Ovary (tissue), 9 donors: Measurements from ENCODE around the gene STK11IP. TPM values are rescaled to one million over a fixed set of nuclear protein-coding genes. Genes with fewer than 3 reads are reported as not detected.

Source experiments
- DNase-seq, 5 donors: peaks; one replicate each; pipeline ENCODE4 v3.0.0-alpha.2; 2019 to 2020
- H3K27ac ChIP-seq, 2 donors: fragments of 200-600 bp; one replicate each; pipeline versions ENCODE4 v1.5.1 to v1.8.0; 2019 to 2022
- H3K27me3 ChIP-seq: fragments of 200-600 bp; one replicate; pipeline ENCODE4 v1.8.0; 2022
- H3K36me3 ChIP-seq: fragments of 200-600 bp; sonication (generic); one replicate; pipeline ENCODE4 v1.5.1; 2019
- H3K4me1 ChIP-seq: one replicate; pipeline ENCODE4 v1.8.1; 2013; ENCODE audit warnings: mild to moderate bottlenecking, moderate library complexity; ENCODE audit not compliant: insufficient read depth
- H3K4me3 ChIP-seq: fragments of 200-600 bp; sonication (generic); one replicate; pipeline ENCODE4 v1.5.1; 2017
- H3K9me3 ChIP-seq, 2 donors: fragments of 200-600 bp in 1 of 2; sonication (generic) in 1 of 2; one replicate each; pipeline versions ENCODE4 v1.5.1 to v1.8.1; 2013 to 2019; ENCODE audit warnings: mild to moderate bottlenecking in 1 of 2, moderate library complexity in 1 of 2
- EP300 ChIP-seq: sonication (generic); formaldehyde crosslinking; IDR thresholded peaks from one replicate; pipeline ENCODE4 v1.6.1; 2017; ENCODE audit warnings: antibody characterized with exemption
- POLR2A ChIP-seq: fragments of 450-650 bp; IDR thresholded peaks from one replicate; pipeline ENCODE4 v1.6.1; 2017; ENCODE audit warnings: antibody characterized with exemption, mild to moderate bottlenecking, moderate library complexity
- WGBS, 3 donors: extraction: QIAGEN DNeasy Blood & Tissue Kit in 1 of 3; methylation state at CpG; one replicate each; pipeline versions ENCODE4 v1.1.5 to v1.1.7; 2013 to 2017; 5-methylcytosine and 5-hydroxymethylcytosine counted together
- intact Hi-C, 4 donors: fragments of 100-400 bp; cut with DNase I; formaldehyde crosslinking; loops; one replicate each; pipeline versions ENCODE4 v1.11.0 to v1.15.1; 2022 to 2023
- polyA plus RNA-seq, 2 donors: library from polyadenylated mRNA; stranded (reverse); fragments of 200-250 nt in 1 of 2; fragments of 350-450 nt in 1 of 2; fragmentation: Illumina TruSeq in 1 of 2; extraction: RNeasy Lipid Tissue Mini Kit (QIAGEN cat#74804) in 1 of 2; gene quantifications; one replicate each; pipeline ENCODE4 v1.2.3, GENCODE V29; 2013 to 2014
- total RNA-seq, 7 donors: library from RNA; depleted of rRNA in 2 of 7; stranded (reverse); fragments of >200 nt in 2 of 7; fragmentation: NEBNext Ultra II Directional in 3 of 7; extraction: Animal tissue kit (Norgen Biotek cat#: 25700) in 3 of 7; gene quantifications; one replicate each; pipeline versions ENCODE4 v1.1.0 to v1.2.4, GENCODE V29; 2016 to 2023
- TF ChIP-seq, protein P1 (sequence below), 3 donors: fragments of 450-650 bp in 2 of 3; fragments of 200-600 bp in 1 of 3; IDR thresholded peaks; one replicate each; pipeline versions ENCODE4 v1.5.1 to v1.8.0; 2016 to 2022; ENCODE audit warnings: antibody characterized with exemption in 3 of 3, mild to moderate bottlenecking in 1 of 3
- donor health status: DM: no; HTN: no; CAD: no; lungs with moderate emphysema.
- donor health status: DM: no; HTN: no; CAD: no.
- donor health status: Bipolar disorder and iron deficiency.
- donor health status: DM: yes; HTN: yes; CAD: no.
- donor health status: DM: no; HTN: no; CAD: no.
- donor health status: DM: yes; HTN: yes; CAD: no.

The STK11IP gene
- total and polyA plus RNA-seq, 9 donors = 9.2 to 73.7 (median 43.8) TPM

DNA sequence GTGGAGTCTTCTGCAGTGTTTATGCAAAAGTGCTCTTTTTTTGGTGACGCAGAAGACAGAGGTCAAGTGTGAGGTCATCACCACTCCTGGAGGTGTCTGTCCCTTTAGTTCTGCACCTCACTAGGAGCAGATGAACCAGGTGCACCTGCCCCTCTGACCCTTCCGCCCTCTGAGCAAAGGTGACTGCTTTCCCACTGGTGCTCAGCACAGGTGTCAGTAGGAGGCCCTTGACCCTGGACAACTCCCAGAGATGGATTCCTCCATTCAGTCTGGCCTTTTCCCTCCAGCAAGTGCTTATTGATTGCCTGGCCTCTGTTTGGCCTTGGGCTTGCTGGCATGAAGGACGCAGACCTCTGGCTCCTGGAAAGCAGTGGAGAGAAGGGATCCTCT lies 21.1 kb downstream of the STK11IP start:
- H3K4me1 ChIP-seq = no peaks in the 10 kb centered on the region
- intact Hi-C loops = no loop called here
- no peak overlapping the region for H3K4me3 ChIP-seq
- peak in 2 of 5 donors; percentile 10 to 24 for DNase-seq
- H3K36me3 ChIP-seq = no peaks in the 10 kb centered on the region
- no peaks in the 10 kb centered on the region for H3K27me3 ChIP-seq
- TF ChIP-seq EP300 (no peak), POLR2A (no peak)
- TF ChIP-seq, protein P1, sequence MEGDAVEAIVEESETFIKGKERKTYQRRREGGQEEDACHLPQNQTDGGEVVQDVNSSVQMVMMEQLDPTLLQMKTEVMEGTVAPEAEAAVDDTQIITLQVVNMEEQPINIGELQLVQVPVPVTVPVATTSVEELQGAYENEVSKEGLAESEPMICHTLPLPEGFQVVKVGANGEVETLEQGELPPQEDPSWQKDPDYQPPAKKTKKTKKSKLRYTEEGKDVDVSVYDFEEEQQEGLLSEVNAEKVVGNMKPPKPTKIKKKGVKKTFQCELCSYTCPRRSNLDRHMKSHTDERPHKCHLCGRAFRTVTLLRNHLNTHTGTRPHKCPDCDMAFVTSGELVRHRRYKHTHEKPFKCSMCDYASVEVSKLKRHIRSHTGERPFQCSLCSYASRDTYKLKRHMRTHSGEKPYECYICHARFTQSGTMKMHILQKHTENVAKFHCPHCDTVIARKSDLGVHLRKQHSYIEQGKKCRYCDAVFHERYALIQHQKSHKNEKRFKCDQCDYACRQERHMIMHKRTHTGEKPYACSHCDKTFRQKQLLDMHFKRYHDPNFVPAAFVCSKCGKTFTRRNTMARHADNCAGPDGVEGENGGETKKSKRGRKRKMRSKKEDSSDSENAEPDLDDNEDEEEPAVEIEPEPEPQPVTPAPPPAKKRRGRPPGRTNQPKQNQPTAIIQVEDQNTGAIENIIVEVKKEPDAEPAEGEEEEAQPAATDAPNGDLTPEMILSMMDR (IDR thresholded peaks at IDR 0.05) = no peak
- no peak overlapping the region for H3K27ac ChIP-seq
- WGBS, 3 donors = 87 to 95% (median 92%) methylated on average over 3 of the region's 3 CpGs
- no peaks in the 10 kb centered on the region for H3K9me3 ChIP-seq

DNA sequence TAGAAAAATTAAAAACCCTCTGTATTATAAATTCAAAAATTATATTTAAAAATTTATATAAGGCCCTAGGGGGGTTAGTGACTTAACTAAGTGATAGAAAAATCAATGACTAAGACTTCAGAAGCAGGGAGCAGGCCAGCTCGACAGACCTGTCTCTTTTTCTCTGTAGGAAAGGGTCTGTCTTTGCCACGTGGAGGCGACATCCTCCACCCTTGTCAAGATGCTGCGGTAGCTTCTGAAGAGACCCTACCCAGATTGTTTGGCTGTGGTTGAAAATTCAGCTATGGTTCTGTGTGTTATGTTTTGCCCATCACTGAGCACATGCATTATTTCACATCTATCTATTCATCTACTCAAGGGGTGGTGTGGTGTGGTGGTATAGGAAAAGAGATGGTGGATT lies 21.6 kb downstream of the STK11IP start:
- H3K9me3 ChIP-seq = no peaks in the 10 kb centered on the region
- no peak overlapping the region for H3K4me3 ChIP-seq
- no peak overlapping the region for H3K27ac ChIP-seq
- H3K4me1 ChIP-seq = no peaks in the 10 kb centered on the region
- 70 to 73% (median 72%) methylated on average over 4 of the region's 4 CpGs for WGBS, 3 donors
- intact Hi-C loops = no loop called here
- H3K36me3 ChIP-seq = no peaks in the 10 kb centered on the region
- H3K27me3 ChIP-seq = no peaks in the 10 kb centered on the region
- TF ChIP-seq EP300 (no peak), POLR2A (no peak)
- TF ChIP-seq, protein P1 (IDR thresholded peaks at IDR 0.05) = no peak
- peak in 1 of 5 donors; percentile 12 for DNase-seq

DNA sequence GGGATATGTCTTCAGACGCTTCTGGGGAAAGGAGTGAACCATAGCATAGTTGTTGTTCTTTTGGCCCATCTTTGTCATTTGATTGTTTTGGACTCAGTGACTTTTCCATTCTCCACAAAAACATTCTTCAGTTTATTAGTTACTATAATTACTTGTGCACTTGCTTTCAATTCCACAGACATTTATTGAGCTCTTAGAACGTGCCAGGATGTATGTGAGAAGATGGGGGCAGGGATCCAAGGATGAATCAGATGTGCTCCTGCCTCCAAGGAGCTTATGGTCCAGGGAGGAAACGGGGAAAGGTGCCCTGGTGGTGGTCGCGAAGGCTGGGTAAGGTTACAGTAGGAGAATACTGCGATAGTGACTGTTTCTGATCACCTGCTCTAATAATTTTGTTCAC lies 22.9 kb downstream of the STK11IP start:
- no peaks in the 10 kb centered on the region for H3K4me1 ChIP-seq
- no peak overlapping the region for H3K4me3 ChIP-seq
- no peaks in the 10 kb centered on the region for H3K36me3 ChIP-seq
- no peak for TF ChIP-seq EP300
- intact Hi-C loops = no loop called here
- no peaks in the 10 kb centered on the region for H3K9me3 ChIP-seq
- 85 to 92% (median 91%) methylated on average over 6 of the region's 6 CpGs for WGBS, 3 donors
- DNase-seq = no peak
- H3K27ac ChIP-seq = no peak overlapping the region
- no peaks in the 10 kb centered on the region for H3K27me3 ChIP-seq

DNA sequence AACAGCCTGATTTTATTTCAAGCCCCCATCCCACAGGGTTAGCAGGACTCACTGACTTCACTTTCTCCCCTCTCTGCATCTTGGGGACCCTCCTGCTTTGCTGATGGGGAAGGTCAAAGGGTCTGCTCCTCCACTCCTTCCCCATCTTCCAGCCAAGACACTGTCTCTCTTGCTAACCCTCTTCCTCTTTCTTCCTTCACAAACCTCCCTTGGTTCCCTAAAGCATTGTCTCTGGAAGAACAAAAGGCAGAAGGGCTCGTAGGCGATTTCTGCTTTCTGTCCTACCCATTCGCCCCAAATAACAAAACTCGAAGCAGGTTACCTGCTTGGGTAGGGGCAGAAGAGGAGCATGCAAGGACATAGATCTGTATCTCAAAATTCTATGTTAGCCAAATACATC lies 24.3 kb downstream of the STK11IP start:
- DNase-seq = peak in 1 of 5 donors; percentile 2
- no peaks in the 10 kb centered on the region for H3K27me3 ChIP-seq
- peaks cover 5% of the 10 kb centered on the region for H3K4me1 ChIP-seq
- 84 to 93% (median 89%) methylated on average over 4 of the region's 4 CpGs for WGBS, 3 donors
- H3K9me3 ChIP-seq = no peaks in the 10 kb centered on the region
- TF ChIP-seq POLR2A (no peak), EP300 (no peak)
- TF ChIP-seq, protein P1 (IDR thresholded peaks at IDR 0.05) = no peak
- no peak overlapping the region for H3K27ac ChIP-seq
- intact Hi-C loops = no loop called here
- H3K4me3 ChIP-seq = no peak overlapping the region
- no peaks in the 10 kb centered on the region for H3K36me3 ChIP-seq

DNA sequence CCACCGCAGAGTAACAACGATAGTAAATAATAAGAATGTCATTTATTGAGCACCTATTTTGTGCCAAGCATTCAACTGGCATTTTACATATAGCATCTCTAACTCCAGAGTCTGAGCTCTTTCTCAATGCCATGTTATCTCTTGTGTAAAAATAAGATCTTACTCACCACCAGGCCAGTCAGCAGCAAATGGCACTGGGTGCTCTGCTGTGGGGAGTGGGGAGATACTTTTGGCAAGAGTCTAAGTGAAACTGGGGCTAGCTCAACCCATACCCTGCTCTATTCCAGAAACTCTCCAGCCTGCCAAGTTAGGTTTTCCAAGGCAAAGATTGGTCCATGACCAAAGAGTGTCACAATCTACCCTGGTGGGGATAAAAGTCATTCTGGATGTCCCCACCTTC lies 24.8 kb downstream of the STK11IP start:
- H3K4me3 ChIP-seq = no peak overlapping the region
- H3K4me1 ChIP-seq = peaks cover 6% of the 10 kb centered on the region
- H3K27me3 ChIP-seq = no peaks in the 10 kb centered on the region
- no peaks in the 10 kb centered on the region for H3K9me3 ChIP-seq
- WGBS, 3 donors = 89 to 96% (median 95%) methylated on average over 2 of the region's 2 CpGs
- H3K27ac ChIP-seq = no peak overlapping the region
- DNase-seq = peak in 1 of 5 donors; percentile 5
- intact Hi-C loops = no loop called here
- no peaks in the 10 kb centered on the region for H3K36me3 ChIP-seq
- TF ChIP-seq, protein P1 (IDR thresholded peaks at IDR 0.05) = no peak
- no peak for TF ChIP-seq EP300
- no peak for TF ChIP-seq POLR2A
